Chondrocyte (in vitro differentiated cells): ENCODE measurements around the gene ALOXE3. TPM values are rescaled to one million over a fixed set of nuclear protein-coding genes. Genes with fewer than 3 reads are reported as not detected.

Experiments used
- DNase-seq: peaks from one replicate; pipeline ENCODE4 v3.0.0; 2021; ENCODE audit warnings: mixed read lengths, low spot score
- H3K27ac Mint-ChIP-seq: one replicate; pipeline ENCODE4 v1.8.0; 2021; ENCODE audit warnings: mild to moderate bottlenecking, moderate library complexity, mixed read lengths; ENCODE audit not compliant: unreplicated experiment
- H3K27me3 Mint-ChIP-seq: 2 replicates; pipeline ENCODE4 v1.8.0; 2021; ENCODE audit warnings: low read depth, mixed read lengths
- H3K36me3 Mint-ChIP-seq: 2 replicates; pipeline ENCODE4 v1.8.0; 2021; ENCODE audit warnings: low read depth, mixed read lengths
- H3K4me1 Mint-ChIP-seq: 2 replicates; pipeline ENCODE4 v1.8.0; 2021; ENCODE audit warnings: low read depth, mild to moderate bottlenecking, mixed read lengths
- H3K4me3 Mint-ChIP-seq: one replicate; pipeline ENCODE4 v1.8.0; 2021; ENCODE audit warnings: mild to moderate bottlenecking, moderate library complexity, mixed read lengths; ENCODE audit not compliant: unreplicated experiment
- H3K9me3 Mint-ChIP-seq: 2 replicates; pipeline ENCODE4 v1.8.0; 2021; ENCODE audit warnings: low read depth, mixed read lengths
- CTCF ChIP-seq: fragments of 200-600 bp; sonication (generic); IDR thresholded peaks from 2 replicates; pipeline ENCODE4 v1.5.0; 2021; ENCODE audit warnings: antibody characterized with exemption, mild to moderate bottlenecking, moderate library complexity
- total RNA-seq: library from RNA; stranded (reverse); gene quantifications from 3 replicates; pipeline ENCODE4 v1.2.1, GENCODE V29; 2021

Gene ALOXE3
- total RNA-seq, 1 donor from 2014 or later, result 0.12 TPM

GRCh38 chr17:8069587-8069860 lies 48.8 kb downstream of the ALOXE3 start:
- no peak overlapping the region for H3K27ac Mint-ChIP-seq
- peaks cover 63% of the 10 kb centered on the region for H3K27me3 Mint-ChIP-seq
- no peak for TF ChIP-seq CTCF

GRCh38 chr17:8068736-8069586 lies 49.4 kb downstream of the ALOXE3 start:
- H3K27me3 Mint-ChIP-seq, result peaks cover 61% of the 10 kb centered on the region
- no peaks in the 10 kb centered on the region for H3K9me3 Mint-ChIP-seq
- peaks cover 15% of the 10 kb centered on the region for H3K4me1 Mint-ChIP-seq
- no peak overlapping the region for H3K4me3 Mint-ChIP-seq
- TF ChIP-seq CTCF, result no peak
- H3K27ac Mint-ChIP-seq, result no peak overlapping the region
- H3K36me3 Mint-ChIP-seq, result peaks cover 3% of the 10 kb centered on the region
- DNase-seq, result no peak

More at GRCh38 chr17:8069587-8069860, 48.8 kb downstream of the ALOXE3 start:
- no peak for DNase-seq
- Mint-ChIP-seq H3K4me1 (peaks cover 21% of the 10 kb centered on the region), H3K36me3 (peaks cover 3% of the 10 kb centered on the region), H3K4me3 (no peak overlapping the region), H3K9me3 (no peaks in the 10 kb centered on the region)

- peaks cover 60% of the 10 kb centered on the region for H3K27me3 Mint-ChIP-seq
- peaks cover 3% of the 10 kb centered on the region for H3K36me3 Mint-ChIP-seq
- no peak overlapping the region for H3K27ac Mint-ChIP-seq
- peaks cover 11% of the 10 kb centered on the region for H3K4me1 Mint-ChIP-seq
- DNase-seq, result no peak
- no peak for TF ChIP-seq CTCF
- H3K4me3 Mint-ChIP-seq, result no peak overlapping the region
- no peaks in the 10 kb centered on the region for H3K9me3 Mint-ChIP-seq
Observed at GRCh38 chr17:8067806-8068205, 50.5 kb downstream of the ALOXE3 start.

GRCh38 chr17:8066841-8067775 lies 51.2 kb downstream of the ALOXE3 start:
- H3K27ac Mint-ChIP-seq, result no peak overlapping the region

More at GRCh38 chr17:8066841-8067775, 51.2 kb downstream of the ALOXE3 start:
- DNase-seq, result no peak
- H3K27me3 Mint-ChIP-seq, result peaks cover 62% of the 10 kb centered on the region
- TF ChIP-seq CTCF, result no peak
- H3K4me3 Mint-ChIP-seq, result no peak overlapping the region
- H3K9me3 Mint-ChIP-seq, result no peaks in the 10 kb centered on the region
- H3K36me3 Mint-ChIP-seq, result no peaks in the 10 kb centered on the region
- peaks cover 12% of the 10 kb centered on the region for H3K4me1 Mint-ChIP-seq
